ENCODE results near the gene TMEM270.
A peak's percentile ranks its signal among the peaks of the same experiment; 100 is the strongest.

TMEM270 gene, protein sequence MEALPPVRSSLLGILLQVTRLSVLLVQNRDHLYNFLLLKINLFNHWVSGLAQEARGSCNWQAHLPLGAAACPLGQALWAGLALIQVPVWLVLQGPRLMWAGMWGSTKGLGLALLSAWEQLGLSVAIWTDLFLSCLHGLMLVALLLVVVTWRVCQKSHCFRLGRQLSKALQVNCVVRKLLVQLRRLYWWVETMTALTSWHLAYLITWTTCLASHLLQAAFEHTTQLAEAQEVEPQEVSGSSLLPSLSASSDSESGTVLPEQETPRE

DNA sequence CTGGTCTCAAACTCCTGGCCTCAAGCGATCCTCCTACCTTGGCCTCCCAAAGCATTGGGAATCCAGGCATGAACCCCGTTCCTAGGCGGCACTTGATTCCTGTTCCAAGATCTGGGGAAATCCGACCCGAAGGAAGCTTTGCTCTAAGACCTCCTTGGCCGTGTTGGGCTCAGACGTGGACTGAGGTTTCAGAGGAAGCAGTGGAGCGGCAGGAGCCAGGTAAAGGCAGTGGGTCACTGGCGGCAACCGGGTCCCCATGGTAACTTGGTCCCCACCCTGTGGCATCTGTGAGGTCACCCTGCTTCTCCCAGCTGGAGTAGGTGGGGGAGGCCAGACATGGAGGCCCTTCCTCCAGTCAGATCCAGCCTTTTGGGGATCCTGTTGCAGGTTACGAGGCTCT lies at the start of gene TMEM270:
TSS of gene TMEM270 (plus strand) at position 301 of the 400 bp plus-strand sequence. CDS start at position 337, 36 bp downstream.
- DNase-seq (ENCODE audit: extremely low read depth, insufficient read length) = no peak
- TF ChIP-seq, protein P1, sequence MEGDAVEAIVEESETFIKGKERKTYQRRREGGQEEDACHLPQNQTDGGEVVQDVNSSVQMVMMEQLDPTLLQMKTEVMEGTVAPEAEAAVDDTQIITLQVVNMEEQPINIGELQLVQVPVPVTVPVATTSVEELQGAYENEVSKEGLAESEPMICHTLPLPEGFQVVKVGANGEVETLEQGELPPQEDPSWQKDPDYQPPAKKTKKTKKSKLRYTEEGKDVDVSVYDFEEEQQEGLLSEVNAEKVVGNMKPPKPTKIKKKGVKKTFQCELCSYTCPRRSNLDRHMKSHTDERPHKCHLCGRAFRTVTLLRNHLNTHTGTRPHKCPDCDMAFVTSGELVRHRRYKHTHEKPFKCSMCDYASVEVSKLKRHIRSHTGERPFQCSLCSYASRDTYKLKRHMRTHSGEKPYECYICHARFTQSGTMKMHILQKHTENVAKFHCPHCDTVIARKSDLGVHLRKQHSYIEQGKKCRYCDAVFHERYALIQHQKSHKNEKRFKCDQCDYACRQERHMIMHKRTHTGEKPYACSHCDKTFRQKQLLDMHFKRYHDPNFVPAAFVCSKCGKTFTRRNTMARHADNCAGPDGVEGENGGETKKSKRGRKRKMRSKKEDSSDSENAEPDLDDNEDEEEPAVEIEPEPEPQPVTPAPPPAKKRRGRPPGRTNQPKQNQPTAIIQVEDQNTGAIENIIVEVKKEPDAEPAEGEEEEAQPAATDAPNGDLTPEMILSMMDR (IDR thresholded peaks at IDR 0.05; ENCODE audit: insufficient read depth, low read length, poor library complexity, severe bottlenecking) = no peak
- H3K4me3 ChIP-seq (replicated peaks; ENCODE audit: low read depth, low read length) = no peak within 1 kb of the TSS
- no peaks in the 10 kb centered on the region for H3K36me3 ChIP-seq (ENCODE audit: control insufficient read depth, insufficient read depth, low read length)
- H3K27me3 ChIP-seq (replicated peaks; ENCODE audit: control insufficient read depth, insufficient read depth, low read length) = no peaks in the 10 kb centered on the region; the same call in 1 of the 2 replicates

DNA sequence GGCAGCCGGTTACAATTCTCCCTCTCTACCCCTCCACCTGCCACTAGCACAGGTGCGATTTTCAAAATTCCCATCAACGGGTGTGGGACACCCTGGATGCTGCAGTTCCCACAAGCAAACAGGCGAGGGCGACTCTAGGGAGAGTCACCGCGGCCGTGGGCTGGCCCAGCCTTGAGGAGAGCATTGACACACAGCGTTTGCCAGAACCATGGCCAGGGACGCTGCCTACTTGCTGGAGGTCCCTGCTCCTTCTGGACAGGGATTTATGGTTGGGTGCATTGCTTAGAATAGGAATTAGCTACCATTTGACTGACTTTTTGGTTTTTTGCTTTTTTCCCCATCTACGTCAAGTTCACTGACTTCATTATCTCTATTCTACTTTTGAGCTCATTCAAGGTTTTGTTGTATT lies 49.2 kb upstream of the TMEM270 start:
- Histone ChIP-seq H3K27me3 (replicated peaks; ENCODE audit: control insufficient read depth, insufficient read depth, low read length) (no peaks in the 10 kb centered on the region; the same call in 1 of the 2 replicates), H3K4me3 (replicated peaks; ENCODE audit: low read depth, low read length) (no peak overlapping the region), H3K36me3 (ENCODE audit: control insufficient read depth, insufficient read depth, low read length) (no peaks in the 10 kb centered on the region)
- peak; percentile 44 for DNase-seq (ENCODE audit: extremely low read depth, insufficient read length)
- TF ChIP-seq, protein P1 (IDR thresholded peaks at IDR 0.05; ENCODE audit: insufficient read depth, low read length, poor library complexity, severe bottlenecking) = peak; percentile 89

DNA sequence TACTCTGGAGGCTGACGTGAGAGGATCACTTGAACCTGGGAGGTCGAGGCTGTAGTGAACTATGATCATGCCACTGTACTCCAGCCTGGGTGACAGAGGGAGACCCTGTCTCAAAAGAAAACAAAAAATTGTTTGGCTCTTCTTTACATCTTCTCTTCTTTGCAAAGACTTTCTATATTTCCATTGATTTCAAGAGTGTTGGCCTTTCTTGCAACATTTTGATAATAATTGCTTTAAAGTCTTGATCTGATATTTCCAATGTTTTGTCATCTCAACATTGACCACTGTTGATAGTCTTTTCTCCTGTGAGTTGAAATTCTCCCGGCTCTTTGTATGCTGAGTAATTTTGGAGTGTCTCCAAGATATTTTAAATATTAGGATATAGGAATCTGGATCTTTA lies 48.0 kb upstream of the TMEM270 start:
- Histone ChIP-seq H3K36me3 (ENCODE audit: control insufficient read depth, insufficient read depth, low read length) (no peaks in the 10 kb centered on the region), H3K27me3 (replicated peaks; ENCODE audit: control insufficient read depth, insufficient read depth, low read length) (no peaks in the 10 kb centered on the region; the same call in 1 of the 2 replicates), H3K4me3 (replicated peaks; ENCODE audit: low read depth, low read length) (no peak overlapping the region)
- DNase-seq (ENCODE audit: extremely low read depth, insufficient read length) = no peak
- TF ChIP-seq, protein P1 (IDR thresholded peaks at IDR 0.05; ENCODE audit: insufficient read depth, low read length, poor library complexity, severe bottlenecking) = no peak

DNA sequence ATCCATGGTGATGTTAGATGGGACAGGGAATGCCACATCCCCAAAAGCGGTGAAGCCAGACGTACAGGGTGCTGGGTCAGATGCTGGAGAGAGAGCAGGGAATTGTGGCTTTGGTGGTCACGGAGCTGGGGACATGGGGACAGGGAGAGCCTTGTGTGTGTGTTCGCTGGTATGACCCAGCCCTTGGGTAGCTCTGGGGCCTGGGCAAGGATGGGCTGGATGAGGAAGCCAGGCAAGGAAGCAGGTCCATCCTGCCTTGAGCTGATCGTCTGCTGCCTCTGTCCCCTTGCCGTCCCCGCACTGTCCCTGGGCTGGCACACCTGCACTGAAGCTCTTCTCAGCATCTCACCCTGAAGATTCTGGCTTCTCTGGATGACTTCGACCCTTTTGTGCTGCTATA lies 45.5 kb upstream of the TMEM270 start:
- Histone ChIP-seq H3K36me3 (ENCODE audit: control insufficient read depth, insufficient read depth, low read length) (no peaks in the 10 kb centered on the region), H3K4me3 (replicated peaks; ENCODE audit: low read depth, low read length) (no peak overlapping the region), H3K27me3 (replicated peaks; ENCODE audit: control insufficient read depth, insufficient read depth, low read length) (no peaks in the 10 kb centered on the region; the same call in 1 of the 2 replicates)
- TF ChIP-seq, protein P1 (IDR thresholded peaks at IDR 0.05; ENCODE audit: insufficient read depth, low read length, poor library complexity, severe bottlenecking) = no peak
- DNase-seq (ENCODE audit: extremely low read depth, insufficient read length) = no peak

DNA sequence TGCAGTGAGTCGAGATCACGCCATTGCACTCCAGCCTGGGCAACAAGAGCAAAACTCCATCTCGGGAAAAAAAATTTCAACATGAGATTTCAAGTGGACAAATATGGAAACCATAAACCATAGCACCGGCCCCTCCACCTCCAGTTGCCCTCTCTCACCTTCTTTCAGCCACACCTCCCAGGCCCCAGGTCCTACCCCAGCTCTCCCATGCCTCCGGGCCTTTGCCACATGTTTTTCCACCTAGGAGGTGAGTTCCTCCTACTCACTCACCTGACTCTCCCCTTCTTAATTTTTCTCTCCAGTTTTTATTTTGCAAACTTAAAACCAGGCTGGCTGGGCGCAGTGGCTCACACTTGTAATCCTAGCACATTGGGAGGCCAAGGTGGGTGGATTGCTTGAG lies 43.8 kb upstream of the TMEM270 start:
- no peaks in the 10 kb centered on the region for H3K36me3 ChIP-seq (ENCODE audit: control insufficient read depth, insufficient read depth, low read length)
- DNase-seq (ENCODE audit: extremely low read depth, insufficient read length) = no peak
- H3K4me3 ChIP-seq (replicated peaks; ENCODE audit: low read depth, low read length) = no peak overlapping the region
- TF ChIP-seq, protein P1 (IDR thresholded peaks at IDR 0.05; ENCODE audit: insufficient read depth, low read length, poor library complexity, severe bottlenecking) = no peak
- no peaks in the 10 kb centered on the region; the same call in 1 of the 2 replicates for H3K27me3 ChIP-seq (replicated peaks; ENCODE audit: control insufficient read depth, insufficient read depth, low read length)

Data from GM06990 (cell line).